Fibroblast of skin of left quadriceps (primary cell): ENCODE measurements around the gene NTMT1.

ENCODE experiments used
- DNase-seq, 2 experiments: peaks; one replicate each; pipeline ENCODE4 v3.0.0-alpha.2; 2013; ENCODE audit warnings: low read depth in 2 of 2

NTMT1 gene

GRCh38 chr9:129677456-129677855 lies 51.5 kb downstream of the NTMT1 start:
- DNase-seq = no peak

- no peak for DNase-seq
These were observed 52.9 kb downstream of the NTMT1 start for GRCh38 chr9:129678844-129679243.

- DNase-seq = no peak
These were observed 53.6 kb downstream of the NTMT1 start for GRCh38 chr9:129679537-129679936.

- no peak for DNase-seq
These were observed 56.0 kb downstream of the NTMT1 start for GRCh38 chr9:129681924-129682323.

GRCh38 chr9:129682381-129682780 lies 56.4 kb downstream of the NTMT1 start:
- DNase-seq = no peak

- no peak for DNase-seq
These were observed 59.4 kb downstream of the NTMT1 start for GRCh38 chr9:129685220-129685932.
